ENCODE measurements around the gene DOCK1.

GRCh38 chr10:127193125-127193524 is 287.9 kb downstream of the DOCK1 start:
- no peak for TF ChIP-seq RAD21 (conservative IDR thresholded peaks at IDR 0.05)
- TF ChIP-seq, protein P1, sequence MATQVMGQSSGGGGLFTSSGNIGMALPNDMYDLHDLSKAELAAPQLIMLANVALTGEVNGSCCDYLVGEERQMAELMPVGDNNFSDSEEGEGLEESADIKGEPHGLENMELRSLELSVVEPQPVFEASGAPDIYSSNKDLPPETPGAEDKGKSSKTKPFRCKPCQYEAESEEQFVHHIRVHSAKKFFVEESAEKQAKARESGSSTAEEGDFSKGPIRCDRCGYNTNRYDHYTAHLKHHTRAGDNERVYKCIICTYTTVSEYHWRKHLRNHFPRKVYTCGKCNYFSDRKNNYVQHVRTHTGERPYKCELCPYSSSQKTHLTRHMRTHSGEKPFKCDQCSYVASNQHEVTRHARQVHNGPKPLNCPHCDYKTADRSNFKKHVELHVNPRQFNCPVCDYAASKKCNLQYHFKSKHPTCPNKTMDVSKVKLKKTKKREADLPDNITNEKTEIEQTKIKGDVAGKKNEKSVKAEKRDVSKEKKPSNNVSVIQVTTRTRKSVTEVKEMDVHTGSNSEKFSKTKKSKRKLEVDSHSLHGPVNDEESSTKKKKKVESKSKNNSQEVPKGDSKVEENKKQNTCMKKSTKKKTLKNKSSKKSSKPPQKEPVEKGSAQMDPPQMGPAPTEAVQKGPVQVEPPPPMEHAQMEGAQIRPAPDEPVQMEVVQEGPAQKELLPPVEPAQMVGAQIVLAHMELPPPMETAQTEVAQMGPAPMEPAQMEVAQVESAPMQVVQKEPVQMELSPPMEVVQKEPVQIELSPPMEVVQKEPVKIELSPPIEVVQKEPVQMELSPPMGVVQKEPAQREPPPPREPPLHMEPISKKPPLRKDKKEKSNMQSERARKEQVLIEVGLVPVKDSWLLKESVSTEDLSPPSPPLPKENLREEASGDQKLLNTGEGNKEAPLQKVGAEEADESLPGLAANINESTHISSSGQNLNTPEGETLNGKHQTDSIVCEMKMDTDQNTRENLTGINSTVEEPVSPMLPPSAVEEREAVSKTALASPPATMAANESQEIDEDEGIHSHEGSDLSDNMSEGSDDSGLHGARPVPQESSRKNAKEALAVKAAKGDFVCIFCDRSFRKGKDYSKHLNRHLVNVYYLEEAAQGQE (IDR thresholded peaks at IDR 0.05; ENCODE audit: borderline replicate concordance), result no peak
- TF ChIP-seq CTCF (IDR thresholded peaks at IDR 0.05; ENCODE audit: poor library complexity, severe bottlenecking), result no peak
- TF ChIP-seq EZH2 (IDR thresholded peaks at IDR 0.05; ENCODE audit: borderline replicate concordance, insufficient read depth, low read length, poor library complexity, severe bottlenecking), result no peak
- TF ChIP-seq TAF1 (IDR thresholded peaks at IDR 0.05; ENCODE audit: low read depth), result no peak

All from neural cell (in vitro differentiated cells).